Nephron (organoid): Measurements from ENCODE around the gene PPP2CA.
"Not testable (repeated sequence)": the region's sequence is repeated elsewhere in the genome, so short reads cannot be mapped to it uniquely, and the experiment has no call there.

Source experiments
- H3K27ac Mint-ChIP-seq, 3 experiments: 2 replicates each; pipeline ENCODE4 v1.8.0; 2020; ENCODE audit warnings: mixed read lengths in 3 of 3, mild to moderate bottlenecking in 2 of 3, moderate library complexity in 1 of 3
- H3K27me3 Mint-ChIP-seq: 2 replicates; pipeline ENCODE4 v1.8.0; 2021; ENCODE audit warnings: low read depth, mild to moderate bottlenecking, moderate library complexity, mixed read lengths
- H3K36me3 Mint-ChIP-seq: 2 replicates; pipeline ENCODE4 v1.8.0; 2020; ENCODE audit warnings: low read depth, mixed read lengths
- H3K4me1 Mint-ChIP-seq: 2 replicates; pipeline ENCODE4 v1.8.0; 2020; ENCODE audit warnings: mixed read lengths
- H3K4me3 Mint-ChIP-seq, 3 experiments: 2 replicates each; pipeline ENCODE4 v1.8.0; 2020; ENCODE audit warnings: mild to moderate bottlenecking in 3 of 3, mixed read lengths in 3 of 3, moderate library complexity in 2 of 3
- H3K9me3 Mint-ChIP-seq: 2 replicates; pipeline ENCODE4 v1.8.0; 2020; ENCODE audit warnings: mixed read lengths
- CTCF ChIP-seq, 3 experiments: fragments of 200-600 bp; sonication (generic); IDR thresholded peaks; one replicate each; pipeline ENCODE4 v1.5.0; 2021; ENCODE audit warnings: antibody characterized with exemption in 3 of 3; ENCODE audit not compliant: unreplicated experiment in 3 of 3

PPP2CA gene

GRCh38 chr5:134224888-134225779 is 739 bp downstream of the PPP2CA start:
- Mint-ChIP-seq H3K27ac (peak overlapping the region; percentile 87 to 99 (median 99)), H3K4me1 (peaks cover 54% of the 10 kb centered on the region), H3K27me3 (no peaks in the 10 kb centered on the region), H3K36me3 (peaks cover 31% of the 10 kb centered on the region), H3K4me3 (peak overlapping the region; percentile 90 to 96 (median 91)), H3K9me3 (no peaks in the 10 kb centered on the region)
- peak in 1 of 3 experiments; percentile 25 for TF ChIP-seq CTCF (IDR thresholded peaks at IDR 0.05; ENCODE audit: unreplicated experiment in 3 of 3)

- TF ChIP-seq CTCF (IDR thresholded peaks at IDR 0.05; ENCODE audit: unreplicated experiment in 3 of 3) = no peak
- H3K4me3 Mint-ChIP-seq = peak overlapping the region; percentile 90 to 96 (median 91)
- no peaks in the 10 kb centered on the region for H3K9me3 Mint-ChIP-seq
- H3K27me3 Mint-ChIP-seq = no peaks in the 10 kb centered on the region
- peaks cover 44% of the 10 kb centered on the region for H3K36me3 Mint-ChIP-seq
- H3K27ac Mint-ChIP-seq = peak overlapping the region; percentile 87 to 99 (median 99)
- peaks cover 54% of the 10 kb centered on the region for H3K4me1 Mint-ChIP-seq
Observed at GRCh38 chr5:134223406-134224248, 2.2 kb downstream of the PPP2CA start.

GRCh38 chr5:134221690-134222089 is 4.2 kb downstream of the PPP2CA start:
- H3K36me3 Mint-ChIP-seq = peaks cover 61% of the 10 kb centered on the region
- peaks cover 44% of the 10 kb centered on the region for H3K4me1 Mint-ChIP-seq
- not testable (repeated sequence) for H3K9me3 Mint-ChIP-seq, H3K27me3 Mint-ChIP-seq
- H3K4me3 Mint-ChIP-seq = peak overlapping the region in 1 of 3 experiments; percentile 57
- H3K27ac Mint-ChIP-seq = peak overlapping the region in 2 of 3 experiments; percentile 19 to 35

- Mint-ChIP-seq H3K27me3 (no peaks in the 10 kb centered on the region), H3K9me3 (peaks cover 27% of the 10 kb centered on the region), H3K4me1 (peaks cover 16% of the 10 kb centered on the region), H3K27ac (no peak overlapping the region), H3K36me3 (peaks cover 81% of the 10 kb centered on the region), H3K4me3 (no peak overlapping the region)
- TF ChIP-seq CTCF (IDR thresholded peaks at IDR 0.05; ENCODE audit: unreplicated experiment in 3 of 3) = no peak
Observed at GRCh38 chr5:134215757-134216156, 10.1 kb downstream of the PPP2CA start.

- H3K27me3 Mint-ChIP-seq, H3K4me3 Mint-ChIP-seq: not testable (repeated sequence)
- Mint-ChIP-seq H3K9me3 (peaks cover 24% of the 10 kb centered on the region), H3K4me1 (peaks cover 33% of the 10 kb centered on the region), H3K36me3 (peaks cover 58% of the 10 kb centered on the region), H3K27ac (peak overlapping the region; percentile 59 to 78 (median 71))
Observed at GRCh38 chr5:134211263-134212031, 14.4 kb downstream of the PPP2CA start.

GRCh38 chr5:134209477-134210245 is 16.2 kb downstream of the PPP2CA start:
- no peak for TF ChIP-seq CTCF (IDR thresholded peaks at IDR 0.05; ENCODE audit: unreplicated experiment in 3 of 3)
- no peaks in the 10 kb centered on the region for H3K27me3 Mint-ChIP-seq
- peaks cover 33% of the 10 kb centered on the region for H3K4me1 Mint-ChIP-seq
- peaks cover 19% of the 10 kb centered on the region for H3K9me3 Mint-ChIP-seq
- no peak overlapping the region for H3K4me3 Mint-ChIP-seq
- peaks cover 64% of the 10 kb centered on the region for H3K36me3 Mint-ChIP-seq
- H3K27ac Mint-ChIP-seq = no peak overlapping the region
